ENCODE data around the gene COL8A2.

COL8A2 gene

GRCh38 chr1:36098650-36099365, 26.2 kb downstream of the COL8A2 start:
- in situ Hi-C loops (cut with HindIII; ENCODE audit: low sequenced_read_pairs): no loop called here
- DNase-seq (ENCODE audit: low read depth, low spot score): no peak
- no peak for TF ChIP-seq CTCF (IDR thresholded peaks at IDR 0.05; ENCODE audit: low read depth, low read length)
- H3K4me3 ChIP-seq (ENCODE audit: low read depth, low read length): no peak overlapping the region

- no peak for TF ChIP-seq CTCF (IDR thresholded peaks at IDR 0.05; ENCODE audit: low read depth, low read length)
- in situ Hi-C loops (cut with HindIII; ENCODE audit: low sequenced_read_pairs): no loop called here
- no peak overlapping the region for H3K4me3 ChIP-seq (ENCODE audit: low read depth, low read length)
- DNase-seq (ENCODE audit: low read depth, low spot score): no peak
These were observed 27.1 kb downstream of the COL8A2 start for GRCh38 chr1:36097693-36098585.

GRCh38 chr1:36096500-36097432, 28.3 kb downstream of the COL8A2 start:
- in situ Hi-C loops (cut with HindIII; ENCODE audit: low sequenced_read_pairs): no loop called here
- no peak overlapping the region for H3K4me3 ChIP-seq (ENCODE audit: low read depth, low read length)
- DNase-seq (ENCODE audit: low read depth, low spot score): no peak
- TF ChIP-seq CTCF (IDR thresholded peaks at IDR 0.05; ENCODE audit: low read depth, low read length): peak; percentile 34

GRCh38 chr1:36095760-36096405, 29.1 kb downstream of the COL8A2 start:
- in situ Hi-C loops (cut with HindIII; ENCODE audit: low sequenced_read_pairs): no loop called here

GRCh38 chr1:36094621-36095061, 30.4 kb downstream of the COL8A2 start:
- H3K4me3 ChIP-seq (ENCODE audit: low read depth, low read length): no peak overlapping the region
- TF ChIP-seq CTCF (IDR thresholded peaks at IDR 0.05; ENCODE audit: low read depth, low read length): no peak
- DNase-seq (ENCODE audit: low read depth, low spot score): no peak
- in situ Hi-C loops (cut with HindIII; ENCODE audit: low sequenced_read_pairs): no loop called here

More at GRCh38 chr1:36095760-36096405, 29.1 kb downstream of the COL8A2 start:
- no peak for DNase-seq (ENCODE audit: low read depth, low spot score)
- no peak for TF ChIP-seq CTCF (IDR thresholded peaks at IDR 0.05; ENCODE audit: low read depth, low read length)
- H3K4me3 ChIP-seq (ENCODE audit: low read depth, low read length): no peak overlapping the region
